ENCODE results near the gene NONO.
"Not testable (repeated sequence)": the region's sequence is repeated elsewhere in the genome, so short reads cannot be mapped to it uniquely, and the experiment has no call there.

NONO gene

DNA sequence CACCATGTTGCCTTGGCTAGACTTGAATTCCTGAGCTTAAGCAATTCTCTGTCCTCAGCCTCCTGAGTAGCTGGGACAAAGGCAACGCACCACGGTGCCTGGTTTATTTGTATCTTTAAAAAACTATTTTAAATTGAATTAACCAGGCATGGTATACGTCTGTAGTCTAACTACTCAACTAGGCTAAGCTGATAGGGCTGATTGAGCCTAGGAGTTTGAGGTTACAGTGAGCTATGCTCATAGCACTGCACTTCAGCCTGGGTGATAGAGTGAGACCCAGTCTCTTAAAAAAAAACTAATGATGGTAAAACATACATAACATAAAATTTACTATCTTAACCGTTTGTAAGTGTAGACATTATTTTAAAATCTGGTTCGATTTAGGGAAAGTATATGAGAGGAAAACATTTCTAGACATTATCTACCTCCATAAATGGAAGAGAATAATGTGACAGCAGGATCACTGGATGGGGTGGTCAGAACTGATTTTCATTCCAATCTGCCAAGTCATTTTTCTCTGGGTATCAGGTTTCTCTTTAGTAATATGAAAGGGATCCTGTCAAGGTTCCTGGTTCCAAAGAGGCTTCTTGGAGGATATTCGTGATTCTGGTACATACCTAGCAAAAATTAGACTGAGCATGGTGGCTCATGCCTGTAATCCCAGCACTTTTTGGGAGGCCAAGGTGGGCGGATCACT lies 9.4 kb downstream of the NONO start:
- DNase-seq (ENCODE audit: extremely low read depth, insufficient read length), result no peak
- Histone ChIP-seq H3K36me3 (ENCODE audit: control insufficient read depth, insufficient read depth, low read length) (peaks cover 6% of the 10 kb centered on the region), H3K27me3 (replicated peaks; ENCODE audit: control insufficient read depth, insufficient read depth, low read length) (no peaks in the 10 kb centered on the region), H3K4me3 (replicated peaks; ENCODE audit: low read depth, low read length) (no peak overlapping the region)
- TF ChIP-seq, protein P1, sequence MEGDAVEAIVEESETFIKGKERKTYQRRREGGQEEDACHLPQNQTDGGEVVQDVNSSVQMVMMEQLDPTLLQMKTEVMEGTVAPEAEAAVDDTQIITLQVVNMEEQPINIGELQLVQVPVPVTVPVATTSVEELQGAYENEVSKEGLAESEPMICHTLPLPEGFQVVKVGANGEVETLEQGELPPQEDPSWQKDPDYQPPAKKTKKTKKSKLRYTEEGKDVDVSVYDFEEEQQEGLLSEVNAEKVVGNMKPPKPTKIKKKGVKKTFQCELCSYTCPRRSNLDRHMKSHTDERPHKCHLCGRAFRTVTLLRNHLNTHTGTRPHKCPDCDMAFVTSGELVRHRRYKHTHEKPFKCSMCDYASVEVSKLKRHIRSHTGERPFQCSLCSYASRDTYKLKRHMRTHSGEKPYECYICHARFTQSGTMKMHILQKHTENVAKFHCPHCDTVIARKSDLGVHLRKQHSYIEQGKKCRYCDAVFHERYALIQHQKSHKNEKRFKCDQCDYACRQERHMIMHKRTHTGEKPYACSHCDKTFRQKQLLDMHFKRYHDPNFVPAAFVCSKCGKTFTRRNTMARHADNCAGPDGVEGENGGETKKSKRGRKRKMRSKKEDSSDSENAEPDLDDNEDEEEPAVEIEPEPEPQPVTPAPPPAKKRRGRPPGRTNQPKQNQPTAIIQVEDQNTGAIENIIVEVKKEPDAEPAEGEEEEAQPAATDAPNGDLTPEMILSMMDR (IDR thresholded peaks at IDR 0.05; ENCODE audit: insufficient read depth, low read length, poor library complexity, severe bottlenecking), result no peak

DNA sequence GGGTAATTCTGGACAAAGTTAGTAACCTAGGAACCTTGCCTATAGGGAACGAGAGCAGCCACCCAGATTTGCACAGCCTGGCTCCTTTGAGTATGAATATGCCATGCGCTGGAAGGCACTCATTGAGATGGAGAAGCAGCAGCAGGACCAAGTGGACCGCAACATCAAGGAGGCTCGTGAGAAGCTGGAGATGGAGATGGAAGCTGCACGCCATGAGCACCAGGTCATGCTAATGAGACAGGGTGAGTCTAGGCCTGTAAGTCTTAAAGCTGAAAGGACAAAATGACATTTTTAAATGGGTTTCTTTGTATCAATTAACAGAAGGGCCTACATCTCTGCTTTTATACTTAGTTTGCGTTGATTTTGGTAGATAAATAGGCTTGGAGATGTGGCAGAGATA lies 13.4 kb downstream of the NONO start:
- Histone ChIP-seq H3K4me3 (replicated peaks; ENCODE audit: low read depth, low read length) (no peak overlapping the region), H3K27me3 (replicated peaks; ENCODE audit: control insufficient read depth, insufficient read depth, low read length) (no peaks in the 10 kb centered on the region), H3K36me3 (ENCODE audit: control insufficient read depth, insufficient read depth, low read length) (peaks cover 11% of the 10 kb centered on the region)
- DNase-seq (ENCODE audit: extremely low read depth, insufficient read length), result no peak
- TF ChIP-seq, protein P1 (IDR thresholded peaks at IDR 0.05; ENCODE audit: insufficient read depth, low read length, poor library complexity, severe bottlenecking), result no peak

DNA sequence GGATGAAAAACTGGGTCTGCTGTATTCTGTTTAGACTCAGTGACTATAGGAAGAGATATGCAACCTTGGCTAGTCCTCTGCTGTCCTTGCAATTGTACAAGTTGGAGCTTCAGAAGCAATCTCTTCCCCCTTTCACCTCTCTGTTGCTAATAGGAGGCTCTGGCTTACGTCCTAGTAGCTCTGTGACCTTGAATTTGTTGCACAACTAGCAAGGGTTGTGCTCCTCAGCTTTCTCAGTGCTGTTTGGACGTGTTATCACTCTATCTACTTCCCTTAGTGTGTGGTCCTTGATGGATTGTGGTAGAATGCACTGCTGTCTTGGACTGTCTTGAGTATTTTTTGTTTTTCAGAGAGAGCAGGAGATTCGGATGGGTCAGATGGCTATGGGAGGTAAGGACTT lies 14.7 kb downstream of the NONO start:
- TF ChIP-seq, protein P1 (IDR thresholded peaks at IDR 0.05; ENCODE audit: insufficient read depth, low read length, poor library complexity, severe bottlenecking), result no peak
- Histone ChIP-seq H3K36me3 (ENCODE audit: control insufficient read depth, insufficient read depth, low read length) (peaks cover 11% of the 10 kb centered on the region), H3K4me3 (replicated peaks; ENCODE audit: low read depth, low read length) (no peak overlapping the region), H3K27me3 (replicated peaks; ENCODE audit: control insufficient read depth, insufficient read depth, low read length) (no peaks in the 10 kb centered on the region)
- no peak for DNase-seq (ENCODE audit: extremely low read depth, insufficient read length)

DNA sequence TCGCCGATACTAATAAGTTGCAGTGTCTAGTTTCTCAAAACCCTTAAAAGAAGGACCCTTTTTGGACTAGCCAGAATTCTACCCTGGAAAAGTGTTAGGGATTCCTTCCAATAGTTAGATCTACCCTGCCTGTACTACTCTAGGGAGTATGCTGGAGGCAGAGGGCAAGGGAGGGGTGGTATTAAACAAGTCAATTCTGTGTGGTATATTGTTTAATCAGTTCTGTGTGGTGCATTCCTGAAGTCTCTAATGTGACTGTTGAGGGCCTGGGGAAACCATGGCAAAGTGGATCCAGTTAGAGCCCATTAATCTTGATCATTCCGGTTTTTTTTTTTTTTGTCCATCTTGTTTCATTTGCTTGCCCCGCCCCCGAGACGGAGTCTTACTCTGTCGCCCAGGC lies 16.6 kb downstream of the NONO start:
- DNase-seq (ENCODE audit: extremely low read depth, insufficient read length); H3K4me3 ChIP-seq (replicated peaks; ENCODE audit: low read depth, low read length); H3K36me3 ChIP-seq (ENCODE audit: control insufficient read depth, insufficient read depth, low read length); H3K27me3 ChIP-seq (replicated peaks; ENCODE audit: control insufficient read depth, insufficient read depth, low read length): not testable (repeated sequence)

DNA sequence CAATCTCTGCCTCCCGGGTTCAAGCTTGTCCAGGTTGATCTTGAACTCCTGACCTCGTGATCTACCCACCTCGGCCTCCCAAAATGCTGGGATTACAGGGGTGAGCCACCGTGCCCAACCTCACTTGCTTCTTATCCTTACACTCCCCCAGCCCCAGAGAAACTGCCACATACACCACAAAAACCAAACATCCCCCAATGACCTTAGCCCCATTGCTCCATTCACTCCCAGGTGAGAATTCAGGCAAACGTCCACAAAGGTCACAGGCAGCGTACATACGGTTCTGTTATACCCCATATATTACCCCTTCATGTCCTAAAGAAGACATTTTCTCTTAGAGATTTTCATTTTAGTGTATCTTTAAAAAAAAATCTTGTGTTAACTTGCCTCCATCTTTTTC lies 17.1 kb downstream of the NONO start:
- not testable (repeated sequence) for H3K27me3 ChIP-seq (replicated peaks; ENCODE audit: control insufficient read depth, insufficient read depth, low read length); H3K4me3 ChIP-seq (replicated peaks; ENCODE audit: low read depth, low read length); DNase-seq (ENCODE audit: extremely low read depth, insufficient read length); H3K36me3 ChIP-seq (ENCODE audit: control insufficient read depth, insufficient read depth, low read length)

DNA sequence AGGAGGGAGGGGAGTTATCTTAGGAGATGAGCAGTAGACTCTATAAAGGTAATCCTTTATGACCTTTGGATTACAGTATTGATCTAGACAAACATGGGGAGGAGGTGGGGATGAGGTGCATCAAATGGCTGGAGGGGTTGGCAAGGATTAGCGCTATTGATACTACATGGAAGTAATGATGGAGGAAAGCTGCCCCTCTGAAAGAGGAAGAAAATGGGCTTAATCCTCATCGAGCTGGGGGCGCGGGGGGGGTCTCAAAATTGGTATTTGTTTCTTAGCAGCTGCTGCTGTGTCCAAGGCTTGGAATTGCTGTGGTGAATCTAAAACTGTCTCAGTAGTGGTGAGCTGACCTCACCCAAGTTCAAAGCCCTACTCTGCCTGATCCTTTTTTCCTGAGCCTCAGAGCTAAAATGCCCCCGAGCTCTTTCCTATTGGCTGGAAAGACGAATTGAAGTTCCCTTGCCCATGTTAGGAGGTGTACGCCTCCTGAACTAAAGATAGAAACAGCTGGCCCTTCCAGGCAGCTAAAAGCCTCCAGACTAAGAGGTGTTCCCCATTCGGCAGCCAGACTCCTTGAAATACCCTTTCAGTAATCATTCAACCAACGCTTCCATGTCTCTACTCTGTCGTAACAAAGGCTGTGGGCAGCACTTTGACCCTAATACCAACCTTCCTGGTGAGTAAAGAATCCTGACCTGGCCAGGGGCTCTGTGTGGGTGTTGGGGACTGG lies 17.9 kb downstream of the NONO start, which contains the start of gene ITGB1BP2:
TSS of gene ITGB1BP2 (plus strand) at position 556 of the 730 bp plus-strand sequence. CDS start at position 613, 57 bp downstream.
- no peak for DNase-seq (ENCODE audit: extremely low read depth, insufficient read length)
- H3K36me3 ChIP-seq (ENCODE audit: control insufficient read depth, insufficient read depth, low read length), result peaks cover 8% of the 10 kb centered on the region
- H3K4me3 ChIP-seq (replicated peaks; ENCODE audit: low read depth, low read length), result no peak within 1 kb of the TSS
- TF ChIP-seq, protein P1 (IDR thresholded peaks at IDR 0.05; ENCODE audit: insufficient read depth, low read length, poor library complexity, severe bottlenecking), result no peak
- H3K27me3 ChIP-seq (replicated peaks; ENCODE audit: control insufficient read depth, insufficient read depth, low read length), result no peaks in the 10 kb centered on the region
